IPS-18c (cell line): ENCODE results near the gene GARNL3.

Source experiments
- H3K4me3 ChIP-seq: 2 replicates; pipeline ENCODE4 v1.7.0; 2013; ENCODE audit warnings: low read depth, mild to moderate bottlenecking, low read length, moderate library complexity; ENCODE audit not compliant: insufficient read depth
- H3K9me3 ChIP-seq: one replicate; pipeline ENCODE4 v1.6.1; 2013; ENCODE audit warnings: mild to moderate bottlenecking, low read length, moderate library complexity; ENCODE audit not compliant: control insufficient read depth, insufficient read depth

Gene GARNL3

GRCh38 chr9:127319366-127320114 lies 55.0 kb downstream of the GARNL3 start:
- peaks cover 3% of the 10 kb centered on the region for H3K9me3 ChIP-seq
- no peak overlapping the region for H3K4me3 ChIP-seq

- no peak overlapping the region for H3K4me3 ChIP-seq
Measured at GRCh38 chr9:127320115-127320378, 55.5 kb downstream of the GARNL3 start.

GRCh38 chr9:127323393-127323792 lies 58.8 kb downstream of the GARNL3 start:
- Histone ChIP-seq H3K4me3 (no peak overlapping the region), H3K9me3 (peaks cover 3% of the 10 kb centered on the region)

More at GRCh38 chr9:127320115-127320378, 55.5 kb downstream of the GARNL3 start:
- peaks cover 3% of the 10 kb centered on the region for H3K9me3 ChIP-seq

GRCh38 chr9:127330501-127330900 lies 65.9 kb downstream of the GARNL3 start:
- Histone ChIP-seq H3K4me3 (no peak overlapping the region), H3K9me3 (no peaks in the 10 kb centered on the region)

- Histone ChIP-seq H3K4me3 (no peak overlapping the region), H3K9me3 (no peaks in the 10 kb centered on the region)
Measured at GRCh38 chr9:127333221-127334064, 68.9 kb downstream of the GARNL3 start.

- Histone ChIP-seq H3K9me3 (no peaks in the 10 kb centered on the region), H3K4me3 (no peak overlapping the region)
Measured at GRCh38 chr9:127334725-127335124, 70.2 kb downstream of the GARNL3 start.

- H3K4me3 ChIP-seq, result no peak overlapping the region
- no peaks in the 10 kb centered on the region for H3K9me3 ChIP-seq
Measured at GRCh38 chr9:127336086-127336485, 71.5 kb downstream of the GARNL3 start.

GRCh38 chr9:127336506-127337352 lies 72.2 kb downstream of the GARNL3 start:
- Histone ChIP-seq H3K4me3 (no peak overlapping the region), H3K9me3 (no peaks in the 10 kb centered on the region)

GRCh38 chr9:127340721-127341120 lies 76.1 kb downstream of the GARNL3 start:
- Histone ChIP-seq H3K9me3 (no peaks in the 10 kb centered on the region), H3K4me3 (no peak overlapping the region)

- Histone ChIP-seq H3K9me3 (no peaks in the 10 kb centered on the region), H3K4me3 (no peak overlapping the region)
Measured at GRCh38 chr9:127341152-127341551, 76.6 kb downstream of the GARNL3 start.

- Histone ChIP-seq H3K9me3 (no peaks in the 10 kb centered on the region), H3K4me3 (no peak overlapping the region)
Measured at GRCh38 chr9:127344368-127345000, 79.9 kb downstream of the GARNL3 start.

GRCh38 chr9:127345566-127345965 lies 81.0 kb downstream of the GARNL3 start:
- Histone ChIP-seq H3K4me3 (no peak overlapping the region), H3K9me3 (no peaks in the 10 kb centered on the region)

GRCh38 chr9:127346584-127346983 lies 82.0 kb downstream of the GARNL3 start:
- Histone ChIP-seq H3K4me3 (no peak overlapping the region), H3K9me3 (no peaks in the 10 kb centered on the region)

- H3K9me3 ChIP-seq, result no peaks in the 10 kb centered on the region
- no peak overlapping the region for H3K4me3 ChIP-seq
Measured at GRCh38 chr9:127347831-127348776, 83.5 kb downstream of the GARNL3 start.

GRCh38 chr9:127349483-127350113 lies 85.0 kb downstream of the GARNL3 start:
- Histone ChIP-seq H3K9me3 (no peaks in the 10 kb centered on the region), H3K4me3 (no peak overlapping the region)
